22Rv1 (cell line): ENCODE data around the gene CYP8B1.

ENCODE experiments used
- ZFX ChIP-seq: fragments of 450-650 bp; IDR thresholded peaks from 2 replicates; pipeline ENCODE4 v1.6.1; 2017; ENCODE audit warnings: antibody characterized with exemption, borderline replicate concordance
- TF ChIP-seq, protein P1 (sequence below): fragments of 450-650 bp; IDR thresholded peaks from 2 replicates; pipeline ENCODE4 v1.5.1; 2017; ENCODE audit warnings: mild to moderate bottlenecking

DNA sequence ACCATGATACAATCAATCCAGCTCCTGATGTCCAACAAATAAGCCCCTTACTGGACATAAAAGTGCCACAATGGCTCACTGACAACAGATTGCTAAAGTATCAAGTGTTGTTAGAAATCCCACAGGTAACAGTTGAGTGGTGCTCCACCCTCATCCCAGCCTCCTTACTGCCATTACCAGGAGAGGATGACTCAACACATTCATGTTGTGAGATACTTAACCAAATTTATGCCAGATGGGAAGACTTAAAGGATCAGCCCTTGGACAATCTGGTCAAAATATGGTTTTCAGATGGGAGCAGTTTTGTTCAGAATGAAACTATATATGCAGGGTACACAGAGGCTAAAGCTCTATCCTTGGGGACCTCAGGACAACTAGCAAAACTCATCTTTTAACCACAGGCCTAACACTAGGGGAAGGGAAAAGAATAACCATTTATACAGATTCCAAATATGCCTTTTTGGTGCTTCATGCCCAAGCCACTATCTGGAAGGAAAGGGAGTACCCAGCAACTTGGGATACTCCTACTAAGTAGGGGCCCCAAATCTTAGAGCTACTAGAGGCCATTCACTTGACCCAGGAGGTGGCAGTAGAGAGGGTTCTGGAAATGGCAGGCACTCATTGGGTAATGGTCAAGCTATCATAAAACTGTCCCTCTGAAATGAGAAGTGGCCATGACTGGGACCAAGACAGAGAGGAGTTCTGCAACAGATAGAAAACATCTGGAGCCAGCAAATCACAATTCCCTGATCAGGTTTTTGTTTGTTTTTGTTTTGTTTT lies 23.4 kb upstream of the CYP8B1 start:
- TF ChIP-seq, protein P1, sequence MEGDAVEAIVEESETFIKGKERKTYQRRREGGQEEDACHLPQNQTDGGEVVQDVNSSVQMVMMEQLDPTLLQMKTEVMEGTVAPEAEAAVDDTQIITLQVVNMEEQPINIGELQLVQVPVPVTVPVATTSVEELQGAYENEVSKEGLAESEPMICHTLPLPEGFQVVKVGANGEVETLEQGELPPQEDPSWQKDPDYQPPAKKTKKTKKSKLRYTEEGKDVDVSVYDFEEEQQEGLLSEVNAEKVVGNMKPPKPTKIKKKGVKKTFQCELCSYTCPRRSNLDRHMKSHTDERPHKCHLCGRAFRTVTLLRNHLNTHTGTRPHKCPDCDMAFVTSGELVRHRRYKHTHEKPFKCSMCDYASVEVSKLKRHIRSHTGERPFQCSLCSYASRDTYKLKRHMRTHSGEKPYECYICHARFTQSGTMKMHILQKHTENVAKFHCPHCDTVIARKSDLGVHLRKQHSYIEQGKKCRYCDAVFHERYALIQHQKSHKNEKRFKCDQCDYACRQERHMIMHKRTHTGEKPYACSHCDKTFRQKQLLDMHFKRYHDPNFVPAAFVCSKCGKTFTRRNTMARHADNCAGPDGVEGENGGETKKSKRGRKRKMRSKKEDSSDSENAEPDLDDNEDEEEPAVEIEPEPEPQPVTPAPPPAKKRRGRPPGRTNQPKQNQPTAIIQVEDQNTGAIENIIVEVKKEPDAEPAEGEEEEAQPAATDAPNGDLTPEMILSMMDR: 0 out of 2 replicates have a peak, but pooled peaks have one; percentile 6
- no peak for TF ChIP-seq ZFX
